Measurements from ENCODE around the gene ABCC10. TPM values are rescaled to one million over a fixed set of nuclear protein-coding genes. Genes with fewer than 3 reads are reported as not detected.

The ABCC10 gene
- total and polyA plus RNA-seq, 2 donors: 8.9 to 47.6 TPM

GRCh38 chr6:43434943-43435342 is 7.6 kb downstream of the ABCC10 start:
- Histone ChIP-seq H3K36me3 (ENCODE audit: control insufficient read depth in 2 of 2, insufficient read depth in 2 of 2, low read length in 1 of 2) (peaks cover 16 to 39% of the 10 kb centered on the region in 2 donors), H3K27me3 (ENCODE audit: control insufficient read depth in 2 of 2, insufficient read depth in 1 of 2, low read length in 1 of 2) (no peaks in the 10 kb centered on the region)
- WGBS: 98% methylated on average over 4 of the region's 4 CpGs

GRCh38 chr6:43435682-43436437 is 8.5 kb downstream of the ABCC10 start:
- WGBS: 97% methylated on average over 9 of the region's 9 CpGs
- no peak for DNase-seq (ENCODE audit: low read depth in 6 of 9, low spot score in 9 of 9)
- Histone ChIP-seq H3K4me1 (ENCODE audit: control insufficient read depth in 2 of 2, insufficient read depth in 2 of 2, low read length in 2 of 2) (peaks cover 2 to 6% of the 10 kb centered on the region in 2 donors), H3K27ac (ENCODE audit: low read depth in 1 of 2, low read length in 1 of 2) (no peak overlapping the region), H3K36me3 (ENCODE audit: control insufficient read depth in 2 of 2, insufficient read depth in 2 of 2, low read length in 1 of 2) (peaks cover 16 to 44% of the 10 kb centered on the region in 2 donors), H3K9me3 (ENCODE audit: control insufficient read depth in 2 of 2, insufficient read depth in 1 of 2, low read length in 1 of 2) (no peaks in the 10 kb centered on the region), H3K27me3 (ENCODE audit: control insufficient read depth in 2 of 2, insufficient read depth in 1 of 2, low read length in 1 of 2) (no peaks in the 10 kb centered on the region), H3K4me3 (ENCODE audit: low read length in 2 of 2) (no peak overlapping the region)

More at GRCh38 chr6:43434943-43435342, 7.6 kb downstream of the ABCC10 start:
- no peak overlapping the region for H3K4me3 ChIP-seq (ENCODE audit: low read length in 2 of 2)
- no peak overlapping the region for H3K27ac ChIP-seq (ENCODE audit: low read depth in 1 of 2, low read length in 1 of 2)
- DNase-seq (ENCODE audit: low read depth in 6 of 9, low spot score in 9 of 9): no peak
- no peaks in the 10 kb centered on the region for H3K9me3 ChIP-seq (ENCODE audit: control insufficient read depth in 2 of 2, insufficient read depth in 1 of 2, low read length in 1 of 2)
- H3K4me1 ChIP-seq (ENCODE audit: control insufficient read depth in 2 of 2, insufficient read depth in 2 of 2, low read length in 2 of 2): peaks cover 2 to 6% of the 10 kb centered on the region in 2 donors

GRCh38 chr6:43436577-43437282 is 9.4 kb downstream of the ABCC10 start:
- peaks cover 16 to 45% of the 10 kb centered on the region in 2 donors for H3K36me3 ChIP-seq (ENCODE audit: control insufficient read depth in 2 of 2, insufficient read depth in 2 of 2, low read length in 1 of 2)
- DNase-seq (ENCODE audit: low read depth in 6 of 9, low spot score in 9 of 9): no peak

GRCh38 chr6:43437700-43438099 is 10.4 kb downstream of the ABCC10 start:
- Histone ChIP-seq H3K4me3 (ENCODE audit: low read length in 2 of 2) (no peak overlapping the region), H3K9me3 (ENCODE audit: control insufficient read depth in 2 of 2, insufficient read depth in 1 of 2, low read length in 1 of 2) (no peaks in the 10 kb centered on the region), H3K4me1 (ENCODE audit: control insufficient read depth in 2 of 2, insufficient read depth in 2 of 2, low read length in 2 of 2) (peaks cover 2 to 6% of the 10 kb centered on the region in 2 donors), H3K27ac (ENCODE audit: low read depth in 1 of 2, low read length in 1 of 2) (peak overlapping the region in 1 of 2 donors; percentile 77), H3K36me3 (ENCODE audit: control insufficient read depth in 2 of 2, insufficient read depth in 2 of 2, low read length in 1 of 2) (peaks cover 11 to 46% of the 10 kb centered on the region in 2 donors), H3K27me3 (ENCODE audit: control insufficient read depth in 2 of 2, insufficient read depth in 1 of 2, low read length in 1 of 2) (no peaks in the 10 kb centered on the region)
- WGBS: 71% methylated on average over 4 of the region's 4 CpGs
- DNase-seq (ENCODE audit: low read depth in 6 of 9, low spot score in 9 of 9): no peak

More at GRCh38 chr6:43436577-43437282, 9.4 kb downstream of the ABCC10 start:
- H3K4me1 ChIP-seq (ENCODE audit: control insufficient read depth in 2 of 2, insufficient read depth in 2 of 2, low read length in 2 of 2): peaks cover 2 to 6% of the 10 kb centered on the region in 2 donors
- 95% methylated on average over 5 of the region's 5 CpGs for WGBS
- no peaks in the 10 kb centered on the region for H3K27me3 ChIP-seq (ENCODE audit: control insufficient read depth in 2 of 2, insufficient read depth in 1 of 2, low read length in 1 of 2)
- H3K4me3 ChIP-seq (ENCODE audit: low read length in 2 of 2): no peak overlapping the region
- no peaks in the 10 kb centered on the region for H3K9me3 ChIP-seq (ENCODE audit: control insufficient read depth in 2 of 2, insufficient read depth in 1 of 2, low read length in 1 of 2)
- H3K27ac ChIP-seq (ENCODE audit: low read depth in 1 of 2, low read length in 1 of 2): peak overlapping the region; percentile 43 to 77

- 96% methylated on average over 14 of the region's 14 CpGs for WGBS
- DNase-seq (ENCODE audit: low read depth in 6 of 9, low spot score in 9 of 9): no peak
- H3K4me3 ChIP-seq (ENCODE audit: low read length in 2 of 2): no peak overlapping the region
These were observed 15.6 kb downstream of the ABCC10 start for GRCh38 chr6:43442935-43443334.

GRCh38 chr6:43444036-43444435 is 16.7 kb downstream of the ABCC10 start:
- WGBS: 97% methylated on average over 10 of the region's 10 CpGs
- Histone ChIP-seq H3K27me3 (ENCODE audit: control insufficient read depth in 2 of 2, insufficient read depth in 1 of 2, low read length in 1 of 2) (no peaks in the 10 kb centered on the region), H3K36me3 (ENCODE audit: control insufficient read depth in 2 of 2, insufficient read depth in 2 of 2, low read length in 1 of 2) (peaks cover 54 to 71% of the 10 kb centered on the region in 2 donors), H3K4me3 (ENCODE audit: low read length in 2 of 2) (no peak overlapping the region), H3K9me3 (ENCODE audit: control insufficient read depth in 2 of 2, insufficient read depth in 1 of 2, low read length in 1 of 2) (no peaks in the 10 kb centered on the region), H3K27ac (ENCODE audit: low read depth in 1 of 2, low read length in 1 of 2) (no peak overlapping the region), H3K4me1 (ENCODE audit: control insufficient read depth in 2 of 2, insufficient read depth in 2 of 2, low read length in 2 of 2) (no peaks in the 10 kb centered on the region)
- no peak for DNase-seq (ENCODE audit: low read depth in 6 of 9, low spot score in 9 of 9)

More at GRCh38 chr6:43442935-43443334, 15.6 kb downstream of the ABCC10 start:
- Histone ChIP-seq H3K9me3 (ENCODE audit: control insufficient read depth in 2 of 2, insufficient read depth in 1 of 2, low read length in 1 of 2) (no peaks in the 10 kb centered on the region), H3K36me3 (ENCODE audit: control insufficient read depth in 2 of 2, insufficient read depth in 2 of 2, low read length in 1 of 2) (peaks cover 43 to 72% of the 10 kb centered on the region in 2 donors), H3K27ac (ENCODE audit: low read depth in 1 of 2, low read length in 1 of 2) (no peak overlapping the region), H3K27me3 (ENCODE audit: control insufficient read depth in 2 of 2, insufficient read depth in 1 of 2, low read length in 1 of 2) (no peaks in the 10 kb centered on the region), H3K4me1 (ENCODE audit: control insufficient read depth in 2 of 2, insufficient read depth in 2 of 2, low read length in 2 of 2) (peaks cover 0 to 4% of the 10 kb centered on the region in 2 donors)

GRCh38 chr6:43444582-43444981 is 17.2 kb downstream of the ABCC10 start:
- no peak for DNase-seq (ENCODE audit: low read depth in 6 of 9, low spot score in 9 of 9)
- Histone ChIP-seq H3K9me3 (ENCODE audit: control insufficient read depth in 2 of 2, insufficient read depth in 1 of 2, low read length in 1 of 2) (no peaks in the 10 kb centered on the region), H3K36me3 (ENCODE audit: control insufficient read depth in 2 of 2, insufficient read depth in 2 of 2, low read length in 1 of 2) (peaks cover 60 to 75% of the 10 kb centered on the region in 2 donors), H3K27me3 (ENCODE audit: control insufficient read depth in 2 of 2, insufficient read depth in 1 of 2, low read length in 1 of 2) (no peaks in the 10 kb centered on the region), H3K27ac (ENCODE audit: low read depth in 1 of 2, low read length in 1 of 2) (no peak overlapping the region), H3K4me3 (ENCODE audit: low read length in 2 of 2) (no peak overlapping the region), H3K4me1 (ENCODE audit: control insufficient read depth in 2 of 2, insufficient read depth in 2 of 2, low read length in 2 of 2) (no peaks in the 10 kb centered on the region)
- 96% methylated on average over 8 of the region's 8 CpGs for WGBS

- 95% methylated on average over 16 of the region's 16 CpGs for WGBS
These were observed 18.2 kb downstream of the ABCC10 start for GRCh38 chr6:43445576-43445975.

GRCh38 chr6:43447604-43448003 is 20.3 kb downstream of the ABCC10 start:
- H3K4me3 ChIP-seq (ENCODE audit: low read length in 2 of 2): no peak overlapping the region
- WGBS: 97% methylated on average over 16 of the region's 16 CpGs
- H3K27me3 ChIP-seq (ENCODE audit: control insufficient read depth in 2 of 2, insufficient read depth in 1 of 2, low read length in 1 of 2): no peaks in the 10 kb centered on the region
- peaks cover 79 to 81% of the 10 kb centered on the region in 2 donors for H3K36me3 ChIP-seq (ENCODE audit: control insufficient read depth in 2 of 2, insufficient read depth in 2 of 2, low read length in 1 of 2)
- no peak for DNase-seq (ENCODE audit: low read depth in 6 of 9, low spot score in 9 of 9)
- H3K27ac ChIP-seq (ENCODE audit: low read depth in 1 of 2, low read length in 1 of 2): no peak overlapping the region
- H3K9me3 ChIP-seq (ENCODE audit: control insufficient read depth in 2 of 2, insufficient read depth in 1 of 2, low read length in 1 of 2): no peaks in the 10 kb centered on the region
- H3K4me1 ChIP-seq (ENCODE audit: control insufficient read depth in 2 of 2, insufficient read depth in 2 of 2, low read length in 2 of 2): no peaks in the 10 kb centered on the region

More at GRCh38 chr6:43445576-43445975, 18.2 kb downstream of the ABCC10 start:
- Histone ChIP-seq H3K27me3 (ENCODE audit: control insufficient read depth in 2 of 2, insufficient read depth in 1 of 2, low read length in 1 of 2) (no peaks in the 10 kb centered on the region), H3K9me3 (ENCODE audit: control insufficient read depth in 2 of 2, insufficient read depth in 1 of 2, low read length in 1 of 2) (no peaks in the 10 kb centered on the region), H3K4me1 (ENCODE audit: control insufficient read depth in 2 of 2, insufficient read depth in 2 of 2, low read length in 2 of 2) (no peaks in the 10 kb centered on the region), H3K27ac (ENCODE audit: low read depth in 1 of 2, low read length in 1 of 2) (no peak overlapping the region), H3K36me3 (ENCODE audit: control insufficient read depth in 2 of 2, insufficient read depth in 2 of 2, low read length in 1 of 2) (peaks cover 70 to 80% of the 10 kb centered on the region in 2 donors), H3K4me3 (ENCODE audit: low read length in 2 of 2) (no peak overlapping the region)
- DNase-seq (ENCODE audit: low read depth in 6 of 9, low spot score in 9 of 9): no peak
